ENCODE data around the gene TMEM132C.
"Not testable (repeated sequence)": the region's sequence is repeated elsewhere in the genome, so short reads cannot be mapped to it uniquely, and the experiment has no call there.

The TMEM132C gene

DNA sequence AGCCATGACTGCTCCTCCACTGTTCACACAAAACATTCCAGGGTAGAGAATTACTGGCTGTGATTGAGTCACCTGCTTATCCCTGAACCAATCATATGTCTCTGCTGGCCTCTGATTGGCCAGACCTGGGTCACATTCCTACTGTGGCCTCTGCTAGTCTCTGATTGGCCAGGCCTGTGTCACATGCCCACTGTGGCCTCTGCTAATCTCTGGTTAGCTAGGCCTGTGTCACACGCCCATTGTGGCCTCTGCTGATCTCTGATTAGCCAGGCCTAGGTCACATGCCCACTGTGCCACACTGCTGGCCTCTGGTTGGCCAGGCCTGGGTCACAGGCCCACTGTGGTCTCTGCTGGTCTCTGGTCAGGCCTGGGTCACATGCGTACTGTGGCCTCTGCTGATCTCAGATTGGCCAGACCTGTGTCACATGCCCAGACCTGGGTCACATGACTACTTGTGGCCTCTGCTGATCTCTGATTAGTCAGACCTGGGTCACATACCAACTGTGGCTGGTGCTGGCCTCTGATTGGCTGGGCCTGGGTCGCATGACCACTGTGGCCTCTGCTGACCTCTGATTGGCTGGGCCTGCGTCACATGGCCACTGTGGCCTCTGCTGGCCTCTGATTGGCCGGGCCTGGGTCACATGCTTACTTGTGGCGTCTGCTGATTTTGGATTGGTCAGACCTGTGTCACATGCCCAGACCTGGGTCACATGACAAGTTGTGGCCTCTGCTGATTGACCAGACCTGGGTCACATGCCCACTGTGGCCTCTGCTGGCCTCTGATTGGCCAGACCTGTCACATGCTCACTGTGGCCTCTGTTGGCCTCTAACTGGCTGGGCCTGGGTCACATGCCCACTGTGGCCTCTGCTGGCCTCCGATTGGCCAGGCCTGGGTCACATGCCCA lies 305.2 kb downstream of the TMEM132C start:
- no peak for DNase-seq

DNA sequence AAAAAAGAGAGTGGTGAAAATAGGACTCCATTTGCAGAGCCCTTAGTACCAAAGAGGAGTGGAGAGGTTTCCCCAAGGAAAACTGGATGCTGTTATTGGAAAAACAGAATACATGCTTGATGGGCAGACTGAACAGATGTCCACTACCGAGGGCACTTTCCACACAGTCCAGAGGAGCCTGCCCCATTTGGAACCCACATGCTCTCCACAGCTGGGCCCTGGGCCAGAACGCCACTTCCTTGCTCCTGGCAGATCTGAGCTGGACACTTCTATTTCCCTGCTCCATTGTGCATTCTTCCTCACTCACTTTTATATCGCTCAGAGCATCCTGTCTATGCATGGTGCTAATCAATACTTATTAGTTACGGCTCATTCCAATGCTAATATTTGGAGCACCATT lies 306.9 kb downstream of the TMEM132C start:
- DNase-seq, result no peak

DNA sequence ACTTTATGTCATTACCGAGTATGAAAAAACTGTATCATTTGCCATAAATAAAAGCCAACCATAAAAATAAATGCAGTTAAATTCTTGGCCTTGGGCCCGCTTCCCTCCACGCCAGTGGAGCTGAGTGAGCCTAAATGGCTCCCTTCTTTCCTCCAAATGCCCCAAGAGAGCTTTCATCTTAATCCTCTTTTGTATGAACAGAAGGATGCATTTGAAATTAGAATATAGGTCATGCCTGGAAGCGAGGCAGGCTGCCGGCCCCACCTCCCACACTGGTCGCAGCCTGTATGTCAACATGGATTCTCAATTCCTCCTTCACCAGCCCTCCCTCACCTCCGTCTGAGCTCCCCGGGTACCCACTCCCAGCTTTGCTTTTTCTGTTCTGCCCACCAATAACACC lies 311.1 kb downstream of the TMEM132C start:
- DNase-seq, result no peak

DNA sequence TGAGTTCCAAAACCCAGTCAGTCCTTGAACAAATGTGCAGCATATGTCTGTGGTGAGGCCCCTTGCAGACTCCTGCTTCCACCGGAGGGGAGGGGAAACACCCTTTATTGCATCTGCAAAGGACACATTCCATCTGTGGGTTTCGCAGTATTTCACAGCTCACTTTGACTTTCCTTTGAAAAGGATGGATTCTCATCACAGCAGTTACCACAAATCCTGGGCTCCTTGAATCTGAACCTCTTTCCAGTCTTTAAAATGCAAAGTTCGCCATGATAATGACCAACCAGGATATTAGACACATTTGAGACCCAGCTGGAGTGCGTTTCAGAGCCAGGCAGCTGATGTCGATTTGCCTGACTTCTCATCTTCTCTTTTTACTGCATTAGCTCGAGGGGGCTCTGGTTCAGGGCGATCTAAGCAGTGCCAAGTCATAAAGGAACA lies 314.4 kb downstream of the TMEM132C start:
- no peak for DNase-seq

DNA sequence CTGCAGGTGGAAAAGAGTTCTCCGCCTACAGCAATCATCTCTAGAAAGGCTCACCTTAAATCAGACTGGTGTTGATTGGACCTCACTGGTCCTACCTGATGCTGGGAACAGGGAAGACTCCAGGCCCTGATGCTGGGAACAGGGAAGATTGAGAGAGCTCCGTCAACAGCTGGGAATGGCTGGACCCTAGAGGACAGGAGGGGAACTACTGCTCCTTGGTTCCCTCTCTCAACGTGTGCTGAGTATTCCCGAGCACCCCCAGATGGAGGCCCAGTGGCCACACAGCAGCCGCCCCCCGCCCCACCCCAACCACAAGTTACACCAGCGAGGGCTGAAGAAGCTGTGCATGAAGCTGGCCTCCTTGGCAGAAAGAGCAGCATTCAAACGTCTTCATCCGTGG lies 316.5 kb downstream of the TMEM132C start:
- no peak for DNase-seq

DNA sequence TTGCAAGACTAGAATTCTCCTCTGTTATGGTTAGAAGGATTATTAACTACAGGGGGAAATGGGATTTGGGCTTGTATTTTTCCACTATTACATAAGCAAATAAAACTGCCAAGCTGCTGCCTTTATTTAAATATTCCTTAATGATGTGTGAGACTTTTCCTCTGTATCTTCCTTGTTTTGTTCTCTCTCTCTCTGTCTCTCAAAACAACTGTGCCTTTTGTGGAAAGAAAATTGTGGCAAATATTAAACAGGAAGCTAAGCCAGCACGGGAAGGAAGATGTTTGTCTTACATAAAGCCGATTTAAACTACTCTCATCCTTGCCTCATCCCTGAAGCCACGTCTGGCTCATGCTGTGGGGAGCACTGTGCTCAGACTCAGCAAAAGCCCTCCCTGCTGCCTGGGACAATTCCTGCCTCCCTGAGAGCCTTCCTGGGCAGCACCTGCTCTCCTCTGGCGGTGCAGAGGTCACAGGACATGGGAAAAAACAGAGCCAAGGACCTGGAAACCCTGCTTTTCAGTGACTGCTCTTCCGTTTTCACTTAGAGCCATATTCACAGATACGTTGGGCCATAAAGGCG lies 319.6 kb downstream of the TMEM132C start:
- no peak for DNase-seq

DNA sequence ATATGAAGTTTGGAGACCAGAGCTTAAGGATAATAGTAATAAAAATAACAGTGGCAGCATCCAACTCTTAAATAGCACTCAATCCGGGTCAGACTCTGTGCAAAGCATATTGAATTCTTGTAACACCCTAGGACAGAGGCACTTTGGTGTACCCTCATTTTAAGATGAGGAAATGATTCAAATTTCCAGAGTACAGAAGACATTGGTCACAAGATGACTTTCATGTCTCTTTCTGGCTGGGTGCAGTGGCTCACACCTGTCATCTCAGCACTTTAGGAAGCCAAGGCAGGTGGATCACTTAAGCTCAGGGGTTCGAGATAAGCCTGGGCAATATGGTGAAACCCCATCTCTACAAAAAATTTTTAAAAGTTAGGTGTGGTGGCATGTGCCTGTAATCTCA lies 320.9 kb downstream of the TMEM132C start:
- no peak for DNase-seq

DNA sequence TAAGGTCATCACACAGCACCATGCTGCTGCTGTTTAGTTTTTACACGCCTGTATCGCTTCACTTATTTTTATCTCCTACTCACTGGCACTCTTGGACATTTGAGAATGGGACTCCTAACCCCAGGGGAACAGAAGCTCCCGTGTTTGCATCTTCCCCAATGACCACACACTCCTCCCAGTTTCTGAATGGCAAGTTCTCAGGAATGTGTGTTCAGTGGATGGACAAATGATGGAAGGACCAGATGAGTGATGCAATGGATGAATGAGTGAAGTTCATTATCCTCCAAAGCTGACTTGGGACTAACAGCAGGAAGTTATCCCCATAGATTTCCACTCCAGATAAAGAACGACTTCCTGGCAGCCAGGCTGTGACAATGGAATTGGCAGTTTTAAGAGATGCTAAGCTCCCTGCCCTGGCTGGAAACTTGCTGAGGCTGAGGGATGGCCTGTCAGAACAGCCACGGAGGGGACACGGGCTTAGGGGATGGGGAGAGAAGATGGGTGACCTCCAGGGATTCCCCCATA lies 325.3 kb downstream of the TMEM132C start:
- no peak for DNase-seq

DNA sequence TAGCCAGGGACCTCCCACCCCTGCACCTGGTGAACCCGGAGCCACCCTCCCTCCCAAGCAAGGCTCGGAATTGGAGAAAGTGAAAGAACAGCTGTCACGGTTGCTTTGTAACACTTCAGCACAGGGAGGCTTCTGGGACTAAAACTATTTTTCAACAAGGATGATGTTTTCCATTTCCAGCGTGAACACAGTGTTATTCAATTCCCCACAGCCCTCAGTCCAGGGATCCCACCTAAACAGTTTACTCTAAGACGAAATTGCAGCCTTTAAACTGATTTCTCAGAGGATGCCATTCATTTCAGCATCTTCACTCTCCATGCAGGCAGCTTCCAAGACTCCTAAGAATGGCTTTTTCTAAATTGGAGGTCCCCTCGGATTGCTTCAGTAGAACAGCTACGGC lies 327.6 kb downstream of the TMEM132C start:
- no peak for DNase-seq

DNA sequence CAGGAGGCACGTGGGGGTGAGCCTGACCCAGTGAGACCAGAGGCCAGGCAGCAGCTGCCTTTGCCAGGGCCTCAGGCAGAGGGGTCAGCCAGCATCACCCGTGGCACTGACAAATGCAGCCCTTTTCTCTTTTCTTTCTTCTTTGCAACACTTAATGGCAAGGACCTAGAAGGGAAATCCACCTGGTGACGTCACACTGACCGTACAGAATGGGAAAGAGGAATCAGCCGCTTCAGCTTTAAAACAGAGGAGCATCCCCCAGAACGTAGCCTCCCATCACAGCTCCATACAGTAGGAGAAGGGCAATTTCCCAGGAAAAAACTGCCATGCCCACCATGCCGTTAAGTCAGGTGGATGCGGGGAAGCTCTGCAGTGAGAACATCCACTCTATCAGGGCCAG lies 328.6 kb downstream of the TMEM132C start:
- no peak for DNase-seq

DNA sequence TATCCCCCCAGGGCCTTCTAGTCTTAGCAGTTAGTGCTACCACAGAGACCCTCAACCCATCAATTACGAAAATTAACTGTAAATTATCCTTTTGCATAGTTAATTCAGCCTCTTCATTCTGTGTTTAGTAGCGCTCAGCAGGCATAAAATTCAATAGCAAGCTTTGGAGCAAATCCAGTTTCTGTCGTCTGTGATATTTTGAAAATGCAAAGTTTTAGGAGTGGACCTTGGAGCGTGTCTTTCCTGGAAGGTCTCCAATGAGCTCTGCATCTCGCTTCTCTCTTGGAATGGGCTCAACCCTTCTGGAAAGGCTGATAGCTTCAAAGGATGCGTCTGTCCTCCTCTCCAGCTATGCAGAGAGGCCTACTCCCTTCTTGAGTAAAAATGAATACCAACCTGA lies 333.9 kb downstream of the TMEM132C start:
- DNase-seq, result no peak

DNA sequence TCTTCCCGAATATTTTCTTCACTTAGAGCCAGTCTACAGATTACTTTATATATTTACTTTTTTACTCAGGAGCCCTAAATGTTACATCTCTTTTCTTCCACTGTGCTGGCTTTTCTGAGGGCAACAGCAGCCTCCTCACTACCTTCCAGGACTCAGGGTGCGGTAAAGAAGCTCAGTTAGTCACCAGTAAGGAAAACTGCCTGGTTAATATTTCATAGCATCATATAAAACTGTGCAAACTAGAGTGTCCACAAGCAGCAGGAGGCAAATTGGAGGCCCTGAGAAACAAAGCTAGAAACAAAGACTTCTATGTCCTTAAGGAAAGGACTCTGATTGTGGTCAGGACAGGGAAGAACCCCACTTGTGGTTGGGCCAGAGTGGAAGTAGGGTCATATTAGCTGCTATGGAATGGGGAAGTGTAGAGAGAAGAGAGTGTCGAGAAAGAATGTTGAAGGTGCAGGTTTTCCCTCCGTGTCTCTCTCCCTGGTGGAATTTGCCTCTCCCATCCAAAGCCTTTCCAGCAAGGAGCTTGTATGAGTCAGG lies 336.7 kb downstream of the TMEM132C start:
- DNase-seq, result no peak

DNA sequence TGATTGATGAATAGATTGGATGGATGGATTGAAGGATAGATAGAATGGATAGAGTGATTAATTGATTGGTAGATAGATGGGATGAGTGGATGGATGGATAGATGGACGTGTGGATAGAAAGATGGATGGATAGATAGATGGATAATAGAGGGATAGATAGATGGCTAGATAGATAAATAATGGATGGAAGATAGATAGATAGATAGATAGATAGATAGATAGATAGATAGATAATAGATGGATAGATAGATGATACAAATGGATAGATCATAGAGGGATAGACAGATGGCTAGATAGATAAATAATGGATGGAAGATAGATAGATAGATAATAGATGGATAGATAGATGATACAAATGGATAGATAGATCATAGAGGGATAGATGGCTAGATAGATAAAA lies 337.2 kb downstream of the TMEM132C start:
- DNase-seq, result not testable (repeated sequence)

DNA sequence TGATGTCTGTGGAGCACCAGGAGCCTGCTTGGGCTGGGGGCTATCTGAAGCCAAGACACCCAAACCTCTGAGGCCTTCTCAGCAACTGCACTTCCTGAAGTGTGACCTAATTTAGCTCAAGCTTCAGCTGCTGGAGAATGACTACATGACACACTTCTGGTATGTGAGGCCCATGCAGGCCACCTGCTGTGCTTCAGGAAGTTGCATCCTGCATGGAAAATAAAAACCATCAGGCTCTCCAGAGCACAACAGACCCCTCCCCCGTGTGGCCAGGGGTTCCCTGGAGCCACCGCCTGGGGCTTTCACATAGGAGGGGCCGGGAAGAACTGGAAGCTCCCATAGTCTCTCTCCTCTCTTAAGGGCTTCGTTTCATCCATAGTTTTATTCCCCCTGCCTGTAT lies 339.1 kb downstream of the TMEM132C start:
- no peak for DNase-seq

DNA sequence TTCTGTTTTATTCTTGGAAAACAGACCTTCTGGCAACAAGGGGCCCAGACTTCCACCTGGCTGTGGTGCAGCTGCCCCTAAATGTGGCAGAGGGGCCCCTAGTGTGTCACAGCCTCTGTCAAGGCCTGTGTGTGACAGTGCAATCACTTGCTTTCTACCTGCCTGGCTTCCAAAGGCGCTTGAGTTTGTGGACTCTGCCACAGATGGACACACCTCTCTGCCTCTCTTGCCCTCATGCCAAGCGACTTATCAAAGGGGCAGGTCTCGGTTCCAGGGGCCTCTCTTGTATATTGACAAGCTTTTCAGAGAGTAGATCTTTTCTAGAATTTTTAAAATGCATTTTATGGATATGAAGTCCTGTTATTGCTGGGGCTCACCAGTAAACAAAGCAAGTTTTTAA lies 339.6 kb downstream of the TMEM132C start:
- no peak for DNase-seq

DNA sequence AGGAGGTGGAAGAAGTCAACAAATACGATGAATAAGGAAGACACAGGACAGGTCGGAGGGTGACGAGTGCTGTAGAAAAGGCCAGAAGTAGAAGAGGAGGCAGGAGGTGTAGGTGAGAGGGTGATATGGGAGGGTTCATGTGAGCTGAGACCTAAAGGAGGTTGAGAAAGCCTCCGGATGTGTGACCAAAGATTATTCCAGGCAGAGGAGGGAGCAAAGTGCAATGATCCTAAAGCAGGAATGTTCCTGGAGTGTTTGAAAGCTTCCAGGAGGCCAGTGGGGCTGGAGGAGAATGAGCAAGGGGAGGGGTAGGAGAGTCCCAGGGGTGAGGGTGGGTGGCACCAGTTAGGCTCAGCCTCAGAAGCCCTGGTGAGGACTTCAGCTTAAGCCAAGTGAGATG lies 340.0 kb downstream of the TMEM132C start:
- DNase-seq, result no peak

DNA sequence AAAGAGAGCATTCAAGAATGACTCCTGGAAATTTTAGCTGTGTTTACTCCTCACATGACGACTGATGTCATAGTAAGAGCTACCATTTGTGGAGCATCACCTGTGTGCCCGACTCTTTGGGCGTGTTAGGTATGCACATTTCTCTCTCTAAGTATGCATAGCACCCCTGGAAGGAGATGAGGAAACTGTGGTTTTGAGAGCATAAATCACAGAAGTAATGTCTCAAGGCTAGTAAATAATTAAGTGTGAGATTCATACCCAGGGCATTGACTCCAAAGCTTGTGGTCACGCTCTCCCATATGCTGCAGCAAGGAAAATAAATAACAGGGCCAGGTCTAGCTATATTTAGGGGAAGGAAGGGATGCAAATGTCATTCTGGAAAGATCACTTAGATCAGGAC lies 340.7 kb downstream of the TMEM132C start:
- no peak for DNase-seq

DNA sequence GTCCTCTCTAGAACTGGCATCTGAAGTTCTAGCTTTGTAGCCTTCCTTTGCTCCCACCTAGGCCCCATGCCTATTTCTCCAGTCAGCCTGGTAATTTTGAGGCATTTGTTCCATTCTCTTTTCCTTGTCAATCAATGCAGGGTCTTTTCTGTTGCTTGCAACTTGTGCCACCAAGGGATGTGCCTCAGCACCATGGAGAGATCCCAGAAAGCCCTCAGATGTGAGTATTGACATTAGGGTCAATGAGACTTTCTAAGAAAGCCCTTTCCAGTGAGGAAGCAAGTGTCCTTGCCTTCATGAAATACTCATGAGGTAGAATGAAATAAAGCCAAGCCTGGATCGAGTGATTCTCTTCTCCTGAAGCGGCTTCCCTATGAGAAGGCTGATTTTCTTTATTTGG lies 342.9 kb downstream of the TMEM132C start:
- no peak for DNase-seq

DNA sequence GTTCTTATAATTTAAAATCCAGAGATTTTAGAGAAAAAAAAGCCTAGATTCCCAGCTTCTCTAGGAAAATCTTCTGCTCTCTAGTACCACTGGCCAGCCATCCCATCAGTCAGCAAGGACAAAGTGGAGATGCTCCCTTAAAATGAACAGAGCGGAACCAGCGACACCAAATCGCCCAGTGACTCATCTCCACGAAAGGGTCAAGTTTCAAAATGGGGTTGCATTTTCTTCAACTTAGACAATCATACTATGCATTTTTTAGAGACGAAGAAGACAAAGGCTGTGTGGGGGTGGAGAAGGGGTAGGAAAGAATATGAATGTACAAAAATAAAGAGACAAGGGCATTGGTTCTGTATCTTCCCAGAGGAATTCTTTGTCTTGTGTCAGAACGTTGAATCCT lies 344.8 kb downstream of the TMEM132C start:
- DNase-seq, result no peak

DNA sequence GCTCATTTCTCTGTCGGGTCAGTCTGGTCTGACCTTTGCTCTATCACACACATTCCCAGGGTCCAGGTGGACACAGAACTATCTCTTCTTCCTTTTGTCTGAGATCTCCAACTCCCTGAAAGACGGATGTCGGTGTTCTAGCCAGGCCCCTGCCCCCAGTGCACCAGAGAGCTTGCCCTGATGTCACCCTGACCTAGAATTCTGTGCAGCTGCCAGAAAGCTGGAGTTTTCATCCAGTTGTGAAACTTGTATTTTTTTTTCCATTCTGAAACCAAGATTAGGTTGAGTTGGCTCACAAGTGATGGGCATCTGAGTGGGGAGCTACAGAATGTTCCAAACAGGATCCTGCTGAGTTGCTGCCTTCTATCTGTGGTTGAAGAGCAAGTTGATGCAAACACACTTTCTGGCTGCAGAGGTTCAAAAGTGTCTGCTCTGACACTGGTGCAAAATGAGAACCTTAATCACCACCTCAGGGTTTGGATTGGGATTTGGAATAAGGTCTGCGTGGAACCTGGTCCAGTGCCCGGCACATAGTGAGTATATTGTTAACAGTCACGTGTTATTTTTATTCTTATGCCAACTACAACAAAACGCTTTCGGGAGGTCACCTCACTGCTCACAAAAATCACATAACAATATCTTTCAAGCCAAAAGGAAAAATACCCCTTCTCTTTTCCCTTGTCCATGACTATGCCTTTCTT lies 345.3 kb downstream of the TMEM132C start:
- DNase-seq, result no peak

DNA sequence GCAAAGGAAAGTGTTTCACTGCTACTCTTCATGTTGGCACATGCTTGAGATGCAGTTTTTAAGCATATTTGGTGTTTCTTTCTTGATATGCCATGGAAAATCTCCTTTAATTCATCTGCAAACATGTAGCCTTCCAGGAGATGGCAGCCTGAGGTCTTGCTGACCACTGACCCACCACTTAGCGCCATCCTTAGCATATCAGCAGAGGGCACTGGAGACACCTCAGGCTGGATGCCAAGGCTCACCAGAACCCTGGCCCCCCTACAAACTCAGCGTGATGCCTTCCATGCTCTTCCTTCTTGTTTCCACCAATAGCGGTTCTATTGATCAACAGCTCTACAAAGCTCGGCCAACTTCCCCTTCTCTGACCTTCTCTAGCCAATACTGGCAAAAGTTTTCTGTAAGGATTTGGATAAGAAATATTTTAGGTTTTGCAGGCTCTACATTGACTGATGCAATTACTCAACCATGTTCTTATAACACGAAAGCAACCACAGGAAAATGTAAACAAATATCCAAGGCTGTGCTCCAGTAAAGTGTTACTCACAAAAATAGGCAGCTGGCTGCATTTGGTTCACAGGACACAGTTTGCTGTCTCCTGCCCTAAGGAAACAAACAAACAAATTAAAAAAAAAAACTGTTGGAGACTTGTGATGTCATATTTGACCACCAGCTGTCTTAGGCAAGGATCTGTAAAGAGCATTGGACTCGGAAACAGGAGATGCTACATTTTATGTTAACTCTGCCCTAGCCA lies 347.0 kb downstream of the TMEM132C start:
- DNase-seq, result no peak

DNA sequence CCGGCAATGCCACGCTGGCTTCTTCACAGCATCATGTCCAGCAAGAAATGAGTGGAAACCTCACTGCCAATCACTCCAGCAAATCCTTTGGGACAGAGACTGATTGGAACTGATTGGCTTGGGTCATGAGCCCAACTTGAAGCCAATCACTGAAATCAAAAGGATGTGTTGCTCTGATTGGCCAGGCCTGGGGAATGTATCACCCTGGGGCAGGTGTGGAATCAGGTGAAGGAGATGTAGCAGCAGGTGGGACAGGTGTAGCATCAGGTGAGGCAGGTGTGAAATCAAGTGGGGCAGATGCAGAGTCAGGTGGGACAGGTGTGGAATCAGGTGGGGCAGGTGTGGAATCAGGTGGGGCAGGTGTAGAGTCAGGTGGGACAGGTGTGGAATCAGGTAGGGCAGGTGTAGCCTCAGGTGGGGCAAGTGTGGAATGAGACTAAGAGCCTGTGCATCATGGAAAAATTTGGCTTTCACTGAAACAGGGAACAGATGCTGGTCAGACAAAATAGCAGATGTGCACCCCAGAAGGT lies 350.4 kb downstream of the TMEM132C start:
- no peak for DNase-seq
